ENCODE data around the gene SNRPB2. TPM values are rescaled to one million over a fixed set of nuclear protein-coding genes. Genes with fewer than 3 reads are reported as not detected.

The SNRPB2 gene
- total and polyA plus RNA-seq, 9 of the 15 experiments (the other 6 are each of a cell fraction or from before 2014, with no cell fraction given): 40.0 to 131 (median 89.4) TPM

DNA sequence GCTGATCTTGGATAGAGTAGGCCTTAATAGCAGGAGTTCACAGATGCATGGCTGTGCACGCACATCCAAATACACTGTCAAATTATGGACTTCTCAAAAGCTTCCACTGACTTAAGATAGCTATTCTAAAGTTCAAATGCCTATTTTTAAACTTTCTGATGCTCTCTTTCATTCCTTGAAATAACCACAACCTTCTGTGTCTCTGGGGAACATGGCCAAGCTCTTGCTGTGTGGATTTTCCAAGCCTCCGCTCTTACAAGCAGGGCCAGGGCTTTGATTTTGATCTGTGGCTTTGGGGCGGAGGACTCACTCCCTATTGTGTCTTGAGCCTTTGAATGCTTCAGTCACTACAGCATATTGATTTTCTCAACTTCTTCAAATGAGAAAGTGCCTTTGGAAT lies 35.7 kb upstream of the SNRPB2 start (continued):
- TF ChIP-seq, protein P1, sequence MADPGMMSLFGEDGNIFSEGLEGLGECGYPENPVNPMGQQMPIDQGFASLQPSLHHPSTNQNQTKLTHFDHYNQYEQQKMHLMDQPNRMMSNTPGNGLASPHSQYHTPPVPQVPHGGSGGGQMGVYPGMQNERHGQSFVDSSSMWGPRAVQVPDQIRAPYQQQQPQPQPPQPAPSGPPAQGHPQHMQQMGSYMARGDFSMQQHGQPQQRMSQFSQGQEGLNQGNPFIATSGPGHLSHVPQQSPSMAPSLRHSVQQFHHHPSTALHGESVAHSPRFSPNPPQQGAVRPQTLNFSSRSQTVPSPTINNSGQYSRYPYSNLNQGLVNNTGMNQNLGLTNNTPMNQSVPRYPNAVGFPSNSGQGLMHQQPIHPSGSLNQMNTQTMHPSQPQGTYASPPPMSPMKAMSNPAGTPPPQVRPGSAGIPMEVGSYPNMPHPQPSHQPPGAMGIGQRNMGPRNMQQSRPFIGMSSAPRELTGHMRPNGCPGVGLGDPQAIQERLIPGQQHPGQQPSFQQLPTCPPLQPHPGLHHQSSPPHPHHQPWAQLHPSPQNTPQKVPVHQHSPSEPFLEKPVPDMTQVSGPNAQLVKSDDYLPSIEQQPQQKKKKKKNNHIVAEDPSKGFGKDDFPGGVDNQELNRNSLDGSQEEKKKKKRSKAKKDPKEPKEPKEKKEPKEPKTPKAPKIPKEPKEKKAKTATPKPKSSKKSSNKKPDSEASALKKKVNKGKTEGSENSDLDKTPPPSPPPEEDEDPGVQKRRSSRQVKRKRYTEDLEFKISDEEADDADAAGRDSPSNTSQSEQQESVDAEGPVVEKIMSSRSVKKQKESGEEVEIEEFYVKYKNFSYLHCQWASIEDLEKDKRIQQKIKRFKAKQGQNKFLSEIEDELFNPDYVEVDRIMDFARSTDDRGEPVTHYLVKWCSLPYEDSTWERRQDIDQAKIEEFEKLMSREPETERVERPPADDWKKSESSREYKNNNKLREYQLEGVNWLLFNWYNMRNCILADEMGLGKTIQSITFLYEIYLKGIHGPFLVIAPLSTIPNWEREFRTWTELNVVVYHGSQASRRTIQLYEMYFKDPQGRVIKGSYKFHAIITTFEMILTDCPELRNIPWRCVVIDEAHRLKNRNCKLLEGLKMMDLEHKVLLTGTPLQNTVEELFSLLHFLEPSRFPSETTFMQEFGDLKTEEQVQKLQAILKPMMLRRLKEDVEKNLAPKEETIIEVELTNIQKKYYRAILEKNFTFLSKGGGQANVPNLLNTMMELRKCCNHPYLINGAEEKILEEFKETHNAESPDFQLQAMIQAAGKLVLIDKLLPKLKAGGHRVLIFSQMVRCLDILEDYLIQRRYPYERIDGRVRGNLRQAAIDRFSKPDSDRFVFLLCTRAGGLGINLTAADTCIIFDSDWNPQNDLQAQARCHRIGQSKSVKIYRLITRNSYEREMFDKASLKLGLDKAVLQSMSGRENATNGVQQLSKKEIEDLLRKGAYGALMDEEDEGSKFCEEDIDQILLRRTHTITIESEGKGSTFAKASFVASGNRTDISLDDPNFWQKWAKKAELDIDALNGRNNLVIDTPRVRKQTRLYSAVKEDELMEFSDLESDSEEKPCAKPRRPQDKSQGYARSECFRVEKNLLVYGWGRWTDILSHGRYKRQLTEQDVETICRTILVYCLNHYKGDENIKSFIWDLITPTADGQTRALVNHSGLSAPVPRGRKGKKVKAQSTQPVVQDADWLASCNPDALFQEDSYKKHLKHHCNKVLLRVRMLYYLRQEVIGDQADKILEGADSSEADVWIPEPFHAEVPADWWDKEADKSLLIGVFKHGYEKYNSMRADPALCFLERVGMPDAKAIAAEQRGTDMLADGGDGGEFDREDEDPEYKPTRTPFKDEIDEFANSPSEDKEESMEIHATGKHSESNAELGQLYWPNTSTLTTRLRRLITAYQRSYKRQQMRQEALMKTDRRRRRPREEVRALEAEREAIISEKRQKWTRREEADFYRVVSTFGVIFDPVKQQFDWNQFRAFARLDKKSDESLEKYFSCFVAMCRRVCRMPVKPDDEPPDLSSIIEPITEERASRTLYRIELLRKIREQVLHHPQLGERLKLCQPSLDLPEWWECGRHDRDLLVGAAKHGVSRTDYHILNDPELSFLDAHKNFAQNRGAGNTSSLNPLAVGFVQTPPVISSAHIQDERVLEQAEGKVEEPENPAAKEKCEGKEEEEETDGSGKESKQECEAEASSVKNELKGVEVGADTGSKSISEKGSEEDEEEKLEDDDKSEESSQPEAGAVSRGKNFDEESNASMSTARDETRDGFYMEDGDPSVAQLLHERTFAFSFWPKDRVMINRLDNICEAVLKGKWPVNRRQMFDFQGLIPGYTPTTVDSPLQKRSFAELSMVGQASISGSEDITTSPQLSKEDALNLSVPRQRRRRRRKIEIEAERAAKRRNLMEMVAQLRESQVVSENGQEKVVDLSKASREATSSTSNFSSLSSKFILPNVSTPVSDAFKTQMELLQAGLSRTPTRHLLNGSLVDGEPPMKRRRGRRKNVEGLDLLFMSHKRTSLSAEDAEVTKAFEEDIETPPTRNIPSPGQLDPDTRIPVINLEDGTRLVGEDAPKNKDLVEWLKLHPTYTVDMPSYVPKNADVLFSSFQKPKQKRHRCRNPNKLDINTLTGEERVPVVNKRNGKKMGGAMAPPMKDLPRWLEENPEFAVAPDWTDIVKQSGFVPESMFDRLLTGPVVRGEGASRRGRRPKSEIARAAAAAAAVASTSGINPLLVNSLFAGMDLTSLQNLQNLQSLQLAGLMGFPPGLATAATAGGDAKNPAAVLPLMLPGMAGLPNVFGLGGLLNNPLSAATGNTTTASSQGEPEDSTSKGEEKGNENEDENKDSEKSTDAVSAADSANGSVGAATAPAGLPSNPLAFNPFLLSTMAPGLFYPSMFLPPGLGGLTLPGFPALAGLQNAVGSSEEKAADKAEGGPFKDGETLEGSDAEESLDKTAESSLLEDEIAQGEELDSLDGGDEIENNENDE (IDR thresholded peaks at IDR 0.05; ENCODE audit: low read depth, low read length): no peak
- TF ChIP-seq TCF3 (CRISPR knock-in tag; IDR thresholded peaks at IDR 0.05): no peak
- no peak for TF ChIP-seq FOSL1 (tag; conservative IDR thresholded peaks at IDR 0.05)
- TF ChIP-seq ZFP36 (IDR thresholded peaks at IDR 0.05; ENCODE audit: low read depth, low read length, partially characterized antibody): no peak
- TF ChIP-seq OTX1 (CRISPR knock-in tag; IDR thresholded peaks at IDR 0.05): no peak
- TF ChIP-seq DNMT1 (IDR thresholded peaks at IDR 0.05): no peak
- no peak for TF ChIP-seq SMARCC2 (IDR thresholded peaks at IDR 0.05; ENCODE audit: low read depth)
- no peak for TF ChIP-seq ZNF253 (CRISPR knock-in tag; conservative IDR thresholded peaks at IDR 0.05)
- TF ChIP-seq TCFL5 (CRISPR knock-in tag; conservative IDR thresholded peaks at IDR 0.05): no peak
- TF ChIP-seq ZBED1 (IDR thresholded peaks at IDR 0.05): no peak
- no peak for TF ChIP-seq HDAC2 (IDR thresholded peaks at IDR 0.05)
- TF ChIP-seq, protein P2, sequence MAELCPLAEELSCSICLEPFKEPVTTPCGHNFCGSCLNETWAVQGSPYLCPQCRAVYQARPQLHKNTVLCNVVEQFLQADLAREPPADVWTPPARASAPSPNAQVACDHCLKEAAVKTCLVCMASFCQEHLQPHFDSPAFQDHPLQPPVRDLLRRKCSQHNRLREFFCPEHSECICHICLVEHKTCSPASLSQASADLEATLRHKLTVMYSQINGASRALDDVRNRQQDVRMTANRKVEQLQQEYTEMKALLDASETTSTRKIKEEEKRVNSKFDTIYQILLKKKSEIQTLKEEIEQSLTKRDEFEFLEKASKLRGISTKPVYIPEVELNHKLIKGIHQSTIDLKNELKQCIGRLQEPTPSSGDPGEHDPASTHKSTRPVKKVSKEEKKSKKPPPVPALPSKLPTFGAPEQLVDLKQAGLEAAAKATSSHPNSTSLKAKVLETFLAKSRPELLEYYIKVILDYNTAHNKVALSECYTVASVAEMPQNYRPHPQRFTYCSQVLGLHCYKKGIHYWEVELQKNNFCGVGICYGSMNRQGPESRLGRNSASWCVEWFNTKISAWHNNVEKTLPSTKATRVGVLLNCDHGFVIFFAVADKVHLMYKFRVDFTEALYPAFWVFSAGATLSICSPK (IDR thresholded peaks at IDR 0.05; ENCODE audit: borderline replicate concordance): no peak
- TF ChIP-seq, protein P3, sequence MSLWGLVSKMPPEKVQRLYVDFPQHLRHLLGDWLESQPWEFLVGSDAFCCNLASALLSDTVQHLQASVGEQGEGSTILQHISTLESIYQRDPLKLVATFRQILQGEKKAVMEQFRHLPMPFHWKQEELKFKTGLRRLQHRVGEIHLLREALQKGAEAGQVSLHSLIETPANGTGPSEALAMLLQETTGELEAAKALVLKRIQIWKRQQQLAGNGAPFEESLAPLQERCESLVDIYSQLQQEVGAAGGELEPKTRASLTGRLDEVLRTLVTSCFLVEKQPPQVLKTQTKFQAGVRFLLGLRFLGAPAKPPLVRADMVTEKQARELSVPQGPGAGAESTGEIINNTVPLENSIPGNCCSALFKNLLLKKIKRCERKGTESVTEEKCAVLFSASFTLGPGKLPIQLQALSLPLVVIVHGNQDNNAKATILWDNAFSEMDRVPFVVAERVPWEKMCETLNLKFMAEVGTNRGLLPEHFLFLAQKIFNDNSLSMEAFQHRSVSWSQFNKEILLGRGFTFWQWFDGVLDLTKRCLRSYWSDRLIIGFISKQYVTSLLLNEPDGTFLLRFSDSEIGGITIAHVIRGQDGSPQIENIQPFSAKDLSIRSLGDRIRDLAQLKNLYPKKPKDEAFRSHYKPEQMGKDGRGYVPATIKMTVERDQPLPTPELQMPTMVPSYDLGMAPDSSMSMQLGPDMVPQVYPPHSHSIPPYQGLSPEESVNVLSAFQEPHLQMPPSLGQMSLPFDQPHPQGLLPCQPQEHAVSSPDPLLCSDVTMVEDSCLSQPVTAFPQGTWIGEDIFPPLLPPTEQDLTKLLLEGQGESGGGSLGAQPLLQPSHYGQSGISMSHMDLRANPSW (CRISPR knock-in tag; IDR thresholded peaks at IDR 0.05): no peak

Data from K562 (cell line).